Heart left ventricle (tissue), 16 donors: Measurements from ENCODE around the gene CNTNAP5. TPM values are rescaled to one million over a fixed set of nuclear protein-coding genes. Genes with fewer than 3 reads are reported as not detected.

Experiments used
- ATAC-seq, 4 donors: fragments of 200-7000 bp; cut with Tn5 transposase; one replicate each; pipeline ENCODE4 v1.9.1; 2020 to 2022; ENCODE audit warnings: moderate library complexity in 4 of 4, mild to moderate bottlenecking in 3 of 4, moderate number of reproducible peaks in 1 of 4
- DNase-seq, 5 donors: peaks; one replicate each; pipeline ENCODE4 v3.0.0-alpha.2; 2020
- H3K27ac ChIP-seq, 12 donors: fragments of 200-600 bp; sonication (generic) in 4 of 12; one replicate each; pipeline versions ENCODE4 v1.5.0 to v1.8.0; 2016 to 2022; ENCODE audit warnings: mild to moderate bottlenecking in 2 of 12
- H3K27me3 ChIP-seq, 9 donors: fragments of 200-600 bp; sonication (generic) in 2 of 9; one replicate each; pipeline versions ENCODE4 v1.5.1 to v1.8.0; 2016 to 2022; ENCODE audit warnings: mild to moderate bottlenecking in 3 of 9
- H3K36me3 ChIP-seq, 9 donors: fragments of 200-600 bp; sonication (generic) in 2 of 9; one replicate each; pipeline versions ENCODE4 v1.5.0 to v1.8.0; 2018 to 2022; ENCODE audit warnings: mild to moderate bottlenecking in 2 of 9
- H3K4me1 ChIP-seq, 12 donors: fragments of 200-600 bp; sonication (generic) in 4 of 12; one replicate each; pipeline versions ENCODE4 v1.5.0 to v1.8.0; 2016 to 2022; ENCODE audit warnings: mild to moderate bottlenecking in 3 of 12
- H3K4me3 ChIP-seq, 12 donors: fragments of 200-600 bp; sonication (generic) in 4 of 12; one replicate each; pipeline versions ENCODE4 v1.5.0 to v1.8.0; 2017 to 2022; ENCODE audit warnings: mild to moderate bottlenecking in 9 of 12, moderate library complexity in 4 of 12
- H3K9me3 ChIP-seq, 12 donors: fragments of 200-600 bp; sonication (generic) in 4 of 12; one replicate each; pipeline versions ENCODE4 v1.5.0 to v1.8.0; 2016 to 2022; ENCODE audit warnings: mild to moderate bottlenecking in 1 of 12
- CTCF ChIP-seq, 12 donors: fragments of 200-600 bp; sonication (generic) in 4 of 12; IDR thresholded peaks; one replicate each; pipeline versions ENCODE4 v1.5.0 to v1.8.0; 2018 to 2022; ENCODE audit warnings: antibody characterized with exemption in 12 of 12, mild to moderate bottlenecking in 5 of 12
- POLR2A ChIP-seq, 2 donors: fragments of 450-650 bp; IDR thresholded peaks; one replicate each; pipeline ENCODE4 v1.6.1; 2017; ENCODE audit warnings: antibody characterized with exemption in 2 of 2, mild to moderate bottlenecking in 2 of 2, moderate library complexity in 2 of 2
- WGBS, 4 donors: extraction: QIAGEN DNeasy Blood & Tissue Kit in 2 of 4; methylation state at CpG; one replicate each; pipeline versions ENCODE4 v1.1.5 to v1.1.7; 2013 to 2018; 5-methylcytosine and 5-hydroxymethylcytosine counted together
- intact Hi-C, 10 donors: fragments of 100-400 bp; cut with DNase I; formaldehyde crosslinking; loops; one replicate each; pipeline versions ENCODE4 v1.11.1 to v1.14.2; 2022
- polyA plus RNA-seq, 2 donors: library from polyadenylated mRNA; stranded (reverse); fragments of 200-250 nt; gene quantifications; one replicate each; pipeline ENCODE4 v1.2.3, GENCODE V29; 2013
- total RNA-seq, 9 donors: library from RNA; depleted of rRNA in 2 of 9; stranded (reverse); fragments of >200 nt in 2 of 9; fragmentation: NEBNext Ultra II Directional in 3 of 9; extraction: Animal tissue kit (Norgen Biotek cat#: 25700) in 3 of 9; gene quantifications; one replicate each; pipeline versions ENCODE4 v1.1.0 to v1.2.4, GENCODE V29; 2016 to 2023
- donor health status: ischemic (EF 13 %, LVEDD 7.1; RV severe dilation, severe dysfunction).
- donor health status: healthy with polysubstance abuse.
- donor health status: DM: no; HTN: yes; CAD: no.
- donor health status: DM: no; HTN: no; CAD: no.
- donor health status: ischemic (EF 25% LVEDD 6.9; RV normal size, moderate dysfunction).
- donor health status: ischemic (EF 25% LVEDD 5.7; RV mildly dilated, moderate dysfunction).
- donor health status: healthy.
- donor health status: DM: yes; HTN: yes; CAD: no.
- donor health status: ischemic (EF 35%, LVEDD 5.7; RV mildly dilated, moderate dysfunction).
- donor health status: nonischemic (EF 11% LVEDD 7.7; RV severe dilation, severe dysfunction).
- donor health status: DM: yes; HTN: yes; CAD: no.
- donor health status: PGD.
- donor health status: ischemic (EF 29% LVEDD 5.4; RV normal size, mild dysfunction).
- donor health status: nonischemic (EF 23%, LVEDD 6.1; RV moderate dilation, normal function).

The CNTNAP5 gene
- total and polyA plus RNA-seq, 11 donors: not detected

- Histone ChIP-seq H3K27me3 (no peaks in the 10 kb centered on the region), H3K9me3 (no peaks in the 10 kb centered on the region), H3K4me3 (no peak overlapping the region), H3K4me1 (peaks cover 0 to 5% (median 0%) of the 10 kb centered on the region in 12 donors), H3K36me3 (no peaks in the 10 kb centered on the region), H3K27ac (peak overlapping the region in 1 of 12 donors; percentile 22)
- no peak for TF ChIP-seq CTCF (IDR thresholded peaks at IDR 0.05)
- WGBS, 4 donors: 36 to 46% (median 40%) methylated on average over 7 of the region's 7 CpGs
- intact Hi-C loops: no loop called here
- no peak for DNase-seq
- ATAC-seq: peak in 1 of 4 donors; percentile 47
These were observed 508.3 kb downstream of the CNTNAP5 start for GRCh38 chr2:124533226-124533954.

GRCh38 chr2:124534028-124534427 lies 508.9 kb downstream of the CNTNAP5 start:
- ATAC-seq: peak in 1 of 4 donors; percentile 11
- H3K4me3 ChIP-seq: no peak overlapping the region
- H3K27me3 ChIP-seq: no peaks in the 10 kb centered on the region
- H3K36me3 ChIP-seq: no peaks in the 10 kb centered on the region
- no peak for TF ChIP-seq POLR2A (IDR thresholded peaks at IDR 0.05)
- no peak for TF ChIP-seq CTCF (IDR thresholded peaks at IDR 0.05)
- DNase-seq: no peak
- H3K27ac ChIP-seq: peak overlapping the region in 1 of 12 donors; percentile 22
- intact Hi-C loops: no loop called here
- 35 to 85% (median 65%) methylated on average over 2 of the region's 2 CpGs for WGBS, 4 donors
- H3K4me1 ChIP-seq: peaks cover 0 to 5% (median 0%) of the 10 kb centered on the region in 12 donors
- no peaks in the 10 kb centered on the region for H3K9me3 ChIP-seq

GRCh38 chr2:124535816-124536215 lies 510.7 kb downstream of the CNTNAP5 start:
- ATAC-seq (no peak), DNase-seq (no peak)
- no peaks in the 10 kb centered on the region for H3K27me3 ChIP-seq
- no peaks in the 10 kb centered on the region for H3K36me3 ChIP-seq
- TF ChIP-seq POLR2A (IDR thresholded peaks at IDR 0.05) (no peak), CTCF (IDR thresholded peaks at IDR 0.05) (no peak)
- no peak overlapping the region for H3K4me3 ChIP-seq
- intact Hi-C loops: no loop called here
- WGBS, 4 donors: 78 to 96% (median 91%) methylated on average over 3 of the region's 3 CpGs
- no peak overlapping the region for H3K27ac ChIP-seq
- peaks cover 0 to 5% (median 0%) of the 10 kb centered on the region in 12 donors for H3K4me1 ChIP-seq
- no peaks in the 10 kb centered on the region for H3K9me3 ChIP-seq

GRCh38 chr2:124536591-124536990 lies 511.5 kb downstream of the CNTNAP5 start:
- 69 to 76% (median 72%) methylated on average over 5 of the region's 5 CpGs for WGBS, 4 donors
- intact Hi-C loops: no loop called here
- no peaks in the 10 kb centered on the region for H3K27me3 ChIP-seq
- no peaks in the 10 kb centered on the region for H3K9me3 ChIP-seq
- H3K27ac ChIP-seq: no peak overlapping the region
- H3K36me3 ChIP-seq: no peaks in the 10 kb centered on the region
- peaks cover 0 to 5% (median 0%) of the 10 kb centered on the region in 12 donors for H3K4me1 ChIP-seq
- H3K4me3 ChIP-seq: no peak overlapping the region
- no peak for TF ChIP-seq CTCF (IDR thresholded peaks at IDR 0.05)
- no peak for TF ChIP-seq POLR2A (IDR thresholded peaks at IDR 0.05)
- ATAC-seq (no peak), DNase-seq (no peak)
